KOPT-K1 (cell line): Measurements from ENCODE around the gene HHATL.

ENCODE experiments used
- H3K27ac ChIP-seq: fragments of 200-600 bp; sonication (generic); 2 replicates; pipeline ENCODE4 v1.5.1; 2016; ENCODE audit warnings: antibody characterized with exemption, mild to moderate bottlenecking, low read depth, low read length; ENCODE audit not compliant: poor library complexity, severe bottlenecking
- H3K36me3 ChIP-seq: fragments of 200-600 bp; sonication (generic); 2 replicates; pipeline ENCODE4 v1.5.1; 2017; ENCODE audit warnings: antibody characterized with exemption, mild to moderate bottlenecking, low read length, moderate library complexity; ENCODE audit not compliant: insufficient read depth
- H3K9me3 ChIP-seq: fragments of 200-600 bp; sonication (generic); 2 replicates; pipeline ENCODE4 v1.5.1; 2017; ENCODE audit warnings: antibody characterized with exemption, low read length, mild to moderate bottlenecking; ENCODE audit not compliant: insufficient read depth, poor library complexity, severe bottlenecking

The HHATL gene

DNA sequence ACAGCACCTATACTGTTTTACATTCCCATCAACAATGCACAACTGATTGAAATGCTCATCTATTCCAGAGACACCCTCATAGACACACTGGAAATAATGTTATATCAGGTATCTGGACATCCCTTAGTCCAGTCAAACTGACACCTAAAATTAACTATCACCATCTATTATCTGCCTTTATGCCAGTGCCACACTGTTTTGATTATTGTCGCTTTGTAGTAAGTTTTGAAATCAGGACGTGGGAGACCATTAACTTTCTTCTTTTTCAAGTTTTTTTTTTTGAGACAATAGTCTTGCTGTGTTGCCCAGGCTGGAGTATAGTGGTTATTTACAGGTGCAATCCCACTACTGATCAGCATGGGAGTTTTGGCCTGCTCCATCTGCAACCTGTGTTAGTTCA lies 26.7 kb downstream of the HHATL start:
- no peaks in the 10 kb centered on the region for H3K36me3 ChIP-seq

DNA sequence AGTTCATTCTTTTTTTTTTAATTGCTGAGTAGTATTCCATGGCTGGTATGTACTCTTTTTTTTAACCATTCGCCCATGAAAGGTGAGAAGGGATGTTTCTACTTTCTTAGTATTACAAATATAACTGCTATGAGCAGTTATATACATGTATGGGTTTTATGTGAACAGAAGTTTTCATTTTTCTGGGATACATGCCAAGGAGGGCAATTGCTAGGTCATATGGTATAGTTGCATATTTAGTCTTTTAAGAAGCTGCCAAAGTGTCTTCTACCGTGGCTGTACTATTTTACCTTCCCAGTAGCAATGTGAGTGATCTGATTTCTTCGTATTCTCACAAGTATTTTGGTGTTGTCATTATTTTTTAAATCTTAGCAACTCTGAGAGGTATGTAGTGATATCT lies 28.5 kb downstream of the HHATL start:
- H3K36me3 ChIP-seq, result no peaks in the 10 kb centered on the region
- no peak overlapping the region for H3K27ac ChIP-seq
- H3K9me3 ChIP-seq, result peaks cover 27% of the 10 kb centered on the region

More for the DNA sequence above, 26.7 kb downstream of the HHATL start:
- Histone ChIP-seq H3K27ac (no peak overlapping the region), H3K9me3 (peaks cover 27% of the 10 kb centered on the region)

DNA sequence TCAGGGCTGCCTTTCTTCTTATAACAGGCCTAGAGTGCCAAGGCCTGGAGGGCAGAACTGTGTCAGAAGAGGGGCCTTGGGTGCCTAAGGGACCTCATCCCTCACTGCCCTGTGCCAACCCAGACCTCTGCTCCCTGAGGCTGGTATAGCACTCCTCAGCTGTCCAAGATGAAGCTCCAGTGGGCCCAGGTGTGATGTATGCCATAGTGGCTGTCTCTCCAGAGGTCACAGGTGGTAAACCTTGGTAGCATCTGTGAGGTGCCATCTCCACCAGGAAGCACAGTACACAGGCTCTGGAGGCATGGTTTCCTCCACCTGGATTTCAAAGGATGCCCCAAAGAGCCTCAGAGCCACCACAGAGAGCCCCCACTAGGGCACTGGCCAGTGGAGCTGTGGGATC lies 29.5 kb downstream of the HHATL start:
- Histone ChIP-seq H3K36me3 (no peaks in the 10 kb centered on the region), H3K9me3 (peaks cover 20% of the 10 kb centered on the region), H3K27ac (no peak overlapping the region)

DNA sequence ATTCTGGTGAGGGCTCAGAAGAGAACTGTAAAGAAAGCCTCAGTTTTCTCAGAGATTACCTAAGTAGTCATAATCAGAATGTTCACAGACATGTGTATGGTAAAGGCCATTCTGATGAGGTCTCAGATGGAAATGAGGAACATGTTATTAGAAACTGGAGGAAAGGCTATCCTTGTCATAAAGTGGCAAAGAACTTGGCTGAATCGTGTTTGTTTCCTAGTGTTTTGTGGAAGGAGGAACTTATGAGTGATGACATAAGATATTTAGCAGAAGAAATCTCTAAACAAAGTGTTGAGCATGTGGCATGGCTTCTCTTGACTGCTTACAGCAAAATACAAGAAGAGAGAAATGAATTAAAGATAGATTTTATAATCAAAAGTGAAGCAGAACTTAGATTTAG lies 30.1 kb downstream of the HHATL start:
- peaks cover 16% of the 10 kb centered on the region for H3K9me3 ChIP-seq
- H3K27ac ChIP-seq, result no peak overlapping the region
- H3K36me3 ChIP-seq, result no peaks in the 10 kb centered on the region

DNA sequence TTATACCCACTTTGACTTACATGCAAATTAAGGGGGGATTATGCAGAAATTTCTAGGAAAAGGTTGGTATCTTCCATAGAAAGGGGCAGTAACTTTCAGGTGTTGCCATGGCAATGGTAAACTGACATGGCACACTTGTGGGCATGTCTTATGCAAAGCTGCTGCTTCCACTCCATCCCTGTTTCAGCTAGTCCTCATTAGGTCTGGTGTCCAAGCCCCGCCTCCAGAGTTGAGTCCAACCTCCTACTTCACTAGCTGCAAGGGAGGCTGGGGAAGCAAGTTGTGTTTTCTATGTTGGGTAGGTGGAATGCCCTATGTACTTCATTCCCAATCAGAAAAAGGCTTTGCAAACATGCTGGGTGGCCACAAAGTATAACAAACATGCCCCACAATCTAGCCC lies 31.9 kb downstream of the HHATL start:
- Histone ChIP-seq H3K9me3 (peaks cover 2% of the 10 kb centered on the region), H3K36me3 (no peaks in the 10 kb centered on the region), H3K27ac (no peak overlapping the region)

DNA sequence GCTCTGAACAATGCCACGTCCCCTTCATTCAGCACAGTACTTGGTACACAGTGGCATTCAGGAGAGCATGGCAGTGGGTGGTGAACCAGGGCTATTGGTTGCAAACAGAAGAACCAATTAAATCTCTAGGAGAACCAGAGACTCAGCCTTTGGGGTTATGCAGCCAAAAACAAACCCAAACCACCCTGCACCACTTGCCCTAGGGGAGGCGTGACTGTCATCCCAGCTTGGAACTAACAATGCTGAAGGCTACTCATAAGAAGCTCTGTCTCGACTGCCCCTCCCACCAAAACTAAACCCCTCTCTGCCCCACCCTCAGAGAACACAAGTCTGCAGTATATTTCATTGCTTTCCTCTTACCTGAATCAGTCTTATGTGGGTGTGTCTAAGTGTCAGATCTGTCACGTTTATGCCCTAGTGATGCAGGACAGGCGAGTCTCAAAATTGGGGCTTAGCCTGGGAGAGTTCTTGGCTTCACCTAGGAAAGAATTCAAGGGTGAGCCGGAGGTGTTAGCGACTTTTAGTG lies 32.5 kb downstream of the HHATL start:
- Histone ChIP-seq H3K36me3 (no peaks in the 10 kb centered on the region), H3K27ac (no peak overlapping the region), H3K9me3 (no peaks in the 10 kb centered on the region)

DNA sequence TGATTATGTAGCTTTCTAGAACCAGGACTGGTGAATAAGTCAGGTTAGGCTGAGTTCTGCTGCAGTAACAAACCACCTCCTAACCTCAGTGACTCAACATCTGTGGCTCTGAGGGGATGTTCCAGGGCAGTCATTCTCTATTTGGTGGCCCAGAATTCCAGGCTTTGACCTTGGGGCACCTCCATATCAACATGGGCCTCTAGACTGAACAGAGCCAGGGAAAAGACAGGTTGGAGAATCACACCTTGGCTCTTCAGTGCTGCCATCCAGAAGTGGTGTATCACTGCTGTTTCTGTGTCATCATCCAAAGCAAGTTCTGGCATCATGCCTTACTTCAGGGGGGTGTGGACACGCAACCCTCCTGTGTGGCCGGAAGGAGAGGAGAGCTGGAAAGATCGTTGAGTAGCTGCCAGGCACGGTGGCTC lies 33.8 kb downstream of the HHATL start:
- no peaks in the 10 kb centered on the region for H3K9me3 ChIP-seq
- H3K27ac ChIP-seq, result no peak overlapping the region
- no peaks in the 10 kb centered on the region for H3K36me3 ChIP-seq

DNA sequence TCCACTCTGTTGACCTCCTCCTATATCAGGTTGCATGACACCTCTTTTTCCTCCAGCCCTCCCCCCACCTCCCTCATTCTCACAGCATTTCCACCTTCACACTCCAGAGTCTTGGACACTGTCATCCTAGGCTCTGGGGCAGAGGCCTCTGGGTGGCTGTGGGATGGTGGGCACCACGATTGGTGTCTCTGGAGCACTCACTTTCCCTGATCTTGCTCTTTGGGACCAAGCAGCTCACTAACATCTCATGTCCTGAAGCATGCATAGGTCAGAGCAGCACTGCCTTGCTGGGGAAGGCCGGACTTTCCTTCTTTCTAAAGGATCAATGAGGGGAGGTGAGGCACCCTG lies 34.2 kb downstream of the HHATL start:
- Histone ChIP-seq H3K36me3 (no peaks in the 10 kb centered on the region), H3K9me3 (no peaks in the 10 kb centered on the region), H3K27ac (no peak overlapping the region)

DNA sequence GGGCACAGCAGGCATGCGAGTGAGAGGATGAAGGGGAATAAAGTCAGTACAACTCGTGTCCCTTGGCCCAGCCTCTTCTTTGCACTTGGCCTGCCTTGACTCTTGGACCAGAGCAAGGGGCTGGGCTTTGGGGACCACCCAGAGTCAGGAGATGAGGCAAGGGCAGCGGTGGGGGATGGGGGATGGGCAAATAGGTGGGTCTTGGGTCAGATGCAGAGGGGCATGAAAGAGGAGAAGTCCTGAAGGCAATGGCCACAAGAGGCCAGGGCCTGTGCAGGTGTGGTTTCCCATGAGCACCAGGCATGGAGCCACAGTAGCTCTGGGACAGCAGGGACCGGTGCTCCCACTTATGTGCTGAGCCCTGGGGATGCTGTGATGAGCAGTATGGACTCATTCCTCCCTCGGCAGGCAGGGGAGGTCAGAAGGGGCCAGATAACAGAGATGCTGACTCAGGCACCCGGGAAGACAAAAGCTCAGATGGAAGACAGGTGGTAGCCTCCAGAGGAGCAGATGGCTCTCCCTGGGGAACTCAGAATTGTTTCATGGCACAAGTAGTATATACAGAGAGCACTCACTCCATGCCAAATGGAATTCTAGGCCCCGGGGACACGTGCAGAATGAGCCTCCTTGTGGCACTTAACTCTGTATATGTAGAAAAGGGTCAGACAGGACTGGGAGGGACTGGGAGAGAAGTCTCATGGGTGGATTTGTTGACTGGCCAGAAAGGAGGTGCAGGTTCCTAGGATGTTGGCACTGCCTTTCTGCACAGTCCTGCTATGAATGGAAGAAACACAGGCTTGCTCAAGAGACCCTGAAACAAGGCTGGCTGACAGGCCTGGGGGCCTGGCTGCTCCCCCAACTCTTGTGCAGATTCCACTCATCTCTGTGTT lies 34.8 kb downstream of the HHATL start:
- Histone ChIP-seq H3K27ac (no peak overlapping the region), H3K36me3 (no peaks in the 10 kb centered on the region), H3K9me3 (no peaks in the 10 kb centered on the region)

DNA sequence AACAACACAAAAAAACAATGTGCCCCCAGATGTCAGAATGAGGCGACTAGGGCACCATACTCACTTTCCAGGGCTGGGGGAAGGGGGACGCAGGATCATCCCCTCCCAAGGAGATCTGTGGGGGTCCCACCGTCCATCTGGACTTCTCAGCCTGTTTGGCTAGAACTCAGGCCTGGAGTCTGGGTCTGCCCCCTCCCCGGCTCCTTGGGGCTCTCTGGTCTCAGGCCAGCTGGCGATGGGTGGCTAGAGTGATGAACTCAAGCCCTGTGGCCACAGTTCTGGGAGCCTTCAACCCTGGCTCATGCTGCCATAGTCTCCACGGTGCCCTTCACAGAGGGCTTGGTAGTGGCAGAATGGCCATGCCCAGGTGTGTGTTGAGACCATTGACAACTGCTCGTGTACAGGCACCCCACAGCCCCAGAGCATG lies 35.5 kb downstream of the HHATL start:
- Histone ChIP-seq H3K9me3 (no peaks in the 10 kb centered on the region), H3K27ac (no peak overlapping the region), H3K36me3 (no peaks in the 10 kb centered on the region)

DNA sequence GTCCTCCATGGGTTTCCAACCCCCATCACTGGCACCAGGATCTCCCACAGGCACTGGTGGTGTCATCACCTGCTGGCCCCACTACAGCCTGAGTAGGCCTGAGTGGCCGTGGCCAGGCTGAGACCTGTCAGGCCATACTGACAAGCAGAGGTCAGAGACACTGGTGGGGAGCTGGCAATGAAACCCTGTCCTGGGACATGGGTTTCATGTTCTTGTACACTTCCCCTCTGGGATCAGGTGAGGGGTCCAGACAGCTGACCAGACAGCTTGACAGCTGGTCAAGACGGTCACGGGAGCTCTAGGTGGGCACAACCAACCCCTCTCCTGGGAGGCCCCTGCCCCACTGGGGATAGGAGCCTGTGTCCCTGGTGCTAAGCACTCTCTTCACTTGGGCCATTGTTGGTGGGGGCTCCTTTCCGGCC lies 36.0 kb downstream of the HHATL start:
- H3K9me3 ChIP-seq, result no peaks in the 10 kb centered on the region
- H3K27ac ChIP-seq, result no peak overlapping the region
- no peaks in the 10 kb centered on the region for H3K36me3 ChIP-seq

DNA sequence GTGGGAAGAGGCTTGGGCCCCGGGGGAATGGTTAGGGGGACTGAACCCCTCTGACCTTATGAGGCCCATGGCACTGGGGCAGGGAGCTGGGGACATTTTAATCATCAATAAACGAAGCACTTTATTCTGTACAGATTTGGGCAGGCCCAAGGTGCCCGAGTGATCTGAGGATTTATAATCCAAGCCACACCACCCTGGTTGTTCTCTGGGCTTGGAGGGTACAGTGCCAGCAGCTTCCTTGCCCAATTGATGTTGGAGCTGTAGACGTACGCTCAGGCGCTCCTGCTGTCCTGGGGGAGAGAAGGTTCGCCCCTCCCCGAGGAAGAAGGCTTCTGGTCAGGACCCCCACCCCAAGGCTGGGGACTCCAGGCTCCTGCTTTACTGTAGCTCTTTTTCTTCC lies 36.6 kb downstream of the HHATL start:
- Histone ChIP-seq H3K36me3 (no peaks in the 10 kb centered on the region), H3K9me3 (no peaks in the 10 kb centered on the region), H3K27ac (no peak overlapping the region)

DNA sequence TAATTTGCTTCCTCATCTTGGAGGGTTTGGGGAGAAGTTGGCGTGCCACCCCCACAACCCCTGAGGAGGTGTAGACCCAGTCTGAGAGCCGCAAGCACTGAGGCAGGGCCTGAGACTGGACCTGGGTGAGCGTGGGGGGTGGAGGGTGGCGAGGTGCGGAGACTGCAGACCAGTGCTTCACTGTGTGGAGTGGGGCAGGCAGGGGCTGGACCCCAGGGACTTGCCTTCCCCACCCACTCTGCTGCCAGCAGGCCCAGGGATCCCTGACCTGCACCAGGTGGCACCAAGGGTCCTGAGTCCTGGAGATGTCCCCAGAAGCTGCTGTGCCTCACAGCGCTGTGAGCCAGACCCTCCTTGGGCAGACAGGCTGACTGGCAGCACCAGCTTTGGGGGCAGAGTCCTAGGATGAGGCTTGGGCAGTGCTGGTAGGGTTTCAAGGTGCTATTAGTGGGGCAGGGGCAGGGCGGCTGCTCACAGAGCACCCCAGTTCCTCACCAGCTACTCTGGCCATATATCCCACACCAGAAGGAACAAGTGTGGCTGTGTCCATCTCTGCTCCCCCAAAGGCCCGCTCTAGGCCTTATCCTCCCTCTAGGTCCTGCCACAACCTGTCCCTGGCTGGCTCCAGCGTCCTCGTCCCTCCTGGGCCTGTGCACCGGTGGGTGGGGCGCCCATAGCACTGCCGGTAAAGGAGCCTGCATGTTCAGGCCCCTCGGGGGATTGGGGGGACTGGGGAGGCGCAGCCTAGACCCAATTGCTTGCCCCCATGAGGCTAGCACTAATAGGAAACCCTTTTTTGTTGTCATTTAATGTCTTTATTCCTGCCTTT lies 37.3 kb downstream of the HHATL start:
- Histone ChIP-seq H3K36me3 (no peaks in the 10 kb centered on the region), H3K9me3 (no peaks in the 10 kb centered on the region), H3K27ac (no peak overlapping the region)

DNA sequence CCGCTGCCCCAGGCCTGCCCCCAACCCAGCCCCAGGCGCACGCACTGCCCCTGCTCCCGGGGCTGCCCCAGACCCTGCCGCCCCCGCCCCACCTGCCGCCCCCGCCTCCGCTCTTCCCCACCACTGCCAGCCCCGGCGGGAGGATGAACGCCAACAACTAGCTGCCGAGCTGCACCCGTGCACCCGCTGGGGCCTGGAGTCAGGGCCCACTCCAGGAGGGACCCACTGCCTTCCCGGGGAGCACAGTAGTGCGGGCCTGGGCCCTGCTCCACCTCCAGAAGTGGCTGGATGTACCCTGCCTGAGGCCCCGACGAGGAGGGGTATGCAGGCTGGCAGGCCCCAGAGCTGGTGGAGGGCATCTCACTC lies 38.2 kb downstream of the HHATL start:
- H3K36me3 ChIP-seq, result no peaks in the 10 kb centered on the region
- H3K9me3 ChIP-seq, result no peaks in the 10 kb centered on the region
- H3K27ac ChIP-seq, result no peak overlapping the region

DNA sequence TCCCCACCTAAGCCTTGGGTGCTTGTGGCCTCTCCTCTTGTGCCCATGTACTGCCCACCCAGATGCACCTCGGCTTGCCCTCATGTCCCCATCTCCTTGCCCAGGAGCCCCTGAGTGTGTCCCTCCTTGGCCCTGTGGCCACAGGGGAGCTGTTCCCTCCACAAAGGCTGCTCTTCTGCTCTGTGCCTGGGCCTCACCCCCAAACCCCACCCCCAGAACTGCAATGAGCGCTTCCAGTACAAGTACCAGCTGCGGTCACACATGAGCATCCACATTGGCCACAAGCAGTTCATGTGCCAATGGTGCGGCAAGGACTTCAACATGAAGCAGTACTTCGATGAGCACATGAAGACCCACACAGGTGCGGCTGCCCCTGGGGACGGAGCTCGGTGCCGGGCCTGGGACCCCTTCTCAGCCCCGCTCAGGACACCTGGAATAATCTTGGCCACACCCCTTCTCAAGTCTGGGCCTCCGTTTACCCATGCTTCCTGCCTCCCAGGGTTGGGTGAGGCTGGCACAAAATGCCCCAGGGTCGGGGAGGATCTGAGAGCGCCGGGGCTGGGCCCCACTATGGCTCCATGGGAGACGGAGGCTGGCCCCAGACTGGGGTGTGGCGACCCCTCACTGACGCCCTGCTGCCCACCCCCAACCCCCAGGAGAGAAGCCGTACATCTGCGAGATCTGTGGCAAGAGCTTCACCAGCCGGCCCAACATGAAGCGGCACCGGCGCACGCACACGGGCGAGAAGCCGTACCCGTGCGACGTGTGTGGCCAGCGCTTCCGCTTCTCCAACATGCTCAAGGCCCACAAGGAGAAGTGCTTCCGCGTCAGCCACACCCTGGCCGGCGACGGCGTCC lies 38.8 kb downstream of the HHATL start:
- no peaks in the 10 kb centered on the region for H3K9me3 ChIP-seq
- H3K27ac ChIP-seq, result no peak overlapping the region
- no peaks in the 10 kb centered on the region for H3K36me3 ChIP-seq
